ENCODE measurements around the gene ATE1. TPM values are rescaled to one million over a fixed set of nuclear protein-coding genes. Genes with fewer than 3 reads are reported as not detected.

ATE1 gene
- total and polyA plus RNA-seq, 2 experiments from 2014 or later, result 17.4 to 24.5 TPM

GRCh38 chr10:121734589-121735045, 193.2 kb downstream of the ATE1 start (continued):
- TF ChIP-seq REST (IDR thresholded peaks at IDR 0.05; ENCODE audit: unreplicated experiment) (no peak), CREB1 (CRISPR knock-in tag; IDR thresholded peaks at IDR 0.05; ENCODE audit: low read depth) (no peak), EZH2phosphoT487 (IDR thresholded peaks at IDR 0.05; ENCODE audit: unreplicated experiment) (no peak), ZNF114 (CRISPR knock-in tag; IDR thresholded peaks at IDR 0.05) (no peak)

- no peaks in the 10 kb centered on the region for H4K20me1 ChIP-seq (replicated peaks; ENCODE audit: insufficient read depth)
- H3K36me3 Mint-ChIP-seq (ENCODE audit: low read depth), result no peaks in the 10 kb centered on the region
- no peak overlapping the region for H2AFZ ChIP-seq
- TF ChIP-seq CREB1 (CRISPR knock-in tag; IDR thresholded peaks at IDR 0.05; ENCODE audit: low read depth) (peak; percentile 27; the same call in 1 of the 2 replicates), POLR2AphosphoS5 (IDR thresholded peaks at IDR 0.05; ENCODE audit: low read depth) (no peak), ZNF114 (CRISPR knock-in tag; IDR thresholded peaks at IDR 0.05) (no peak), ZNF462 (CRISPR knock-in tag; IDR thresholded peaks at IDR 0.05) (peak; percentile 67; the same call in 1 of the 2 replicates), NANOG (IDR thresholded peaks at IDR 0.05; ENCODE audit: borderline replicate concordance) (no peak)
- peak overlapping the region; percentile 49 for H3K4me2 ChIP-seq
- no peak overlapping the region for H3K4me3 ChIP-seq
- peaks cover 36% of the 10 kb centered on the region for H3K4me1 Mint-ChIP-seq
- peaks cover 5% of the 10 kb centered on the region for H3K27me3 Mint-ChIP-seq (ENCODE audit: insufficient read depth, low read depth, poor library complexity)
- H3F3A ChIP-seq (replicated peaks; ENCODE audit: low read depth), result 0 out of 2 replicates have a peak, but pooled peaks cover 3% of the 10 kb centered on the region
- peak; percentile 76 for DNase-seq (ENCODE audit: low spot score)
- no peaks in the 10 kb centered on the region for H3K9me3 Mint-ChIP-seq
- peak overlapping the region; percentile 53; the same call in 1 of the 2 replicates for H3K27ac Mint-ChIP-seq
- H3K36me3 ChIP-seq (ENCODE audit: insufficient read depth), result no peaks in the 10 kb centered on the region
- no peaks in the 10 kb centered on the region for H3K27me3 ChIP-seq (ENCODE audit: insufficient read depth)
- no peaks in the 10 kb centered on the region for H3K9me2 ChIP-seq (ENCODE audit: insufficient read depth)
- peak; percentile 71 for ATAC-seq
- H3K27ac ChIP-seq (ENCODE audit: low read depth), result no peak overlapping the region
- H3K4me3 Mint-ChIP-seq, result no peak overlapping the region
- peaks cover 28% of the 10 kb centered on the region for H3K4me1 ChIP-seq (ENCODE audit: insufficient read depth)
- H3K79me2 ChIP-seq (replicated peaks; ENCODE audit: insufficient read depth), result no peaks in the 10 kb centered on the region
Observed at GRCh38 chr10:121732656-121733445, 195.0 kb downstream of the ATE1 start.

All from GM23338 (cell line).